Naive thymus-derived CD8-positive, alpha-beta T cell (primary cell): ENCODE measurements around the gene LUZP1. TPM values are rescaled to one million over a fixed set of nuclear protein-coding genes. Genes with fewer than 3 reads are reported as not detected.

Experiments
- ATAC-seq, 2 donors: fragments of 150-1000 bp; cut with Tn5 transposase in 1 of 2; sonication (Bioruptor Pico), chemical (Tn5 transposase) in 1 of 2; 1 replicate in 1 of 2; 2 replicates in 1 of 2; pipeline ENCODE4 v1.10.0; 2021; ENCODE audit warnings: mild to moderate bottlenecking in 2 of 2, moderate library complexity in 2 of 2
- POLR2A ChIA-PET: fragments of 350-600 bp; sonication (Branson Sonifier 250); formaldehyde crosslinking; loops from one replicate; lab custom pipeline; 2021; ENCODE audit warnings: antibody characterized with exemption; lab: Charles Lee
- DNase-seq, 10 donors: peaks; one replicate each; pipeline versions ENCODE4 v3.0.0 to v3.0.0-alpha.2; 2020 to 2022
- H3K27ac Mint-ChIP-seq, 10 donors: one replicate each; pipeline ENCODE4 v1.8.0; 2020 to 2022; ENCODE audit warnings: mild to moderate bottlenecking in 10 of 10, mixed read lengths in 10 of 10, moderate library complexity in 4 of 10, inconsistent platforms in 1 of 10
- H3K27me3 Mint-ChIP-seq, 5 donors: one replicate each; pipeline ENCODE4 v1.8.0; 2021 to 2022; ENCODE audit warnings: mixed read lengths in 5 of 5
- H3K36me3 Mint-ChIP-seq, 3 donors: one replicate each; pipeline ENCODE4 v1.8.0; 2020 to 2022; ENCODE audit warnings: mixed read lengths in 3 of 3, mild to moderate bottlenecking in 2 of 3, inconsistent platforms in 1 of 3
- H3K4me1 Mint-ChIP-seq, 4 donors: one replicate each; pipeline ENCODE4 v1.8.0; 2021 to 2022; ENCODE audit warnings: mixed read lengths in 4 of 4
- H3K4me3 Mint-ChIP-seq, 10 donors: one replicate each; pipeline ENCODE4 v1.8.0; 2020 to 2022; ENCODE audit warnings: mild to moderate bottlenecking in 10 of 10, mixed read lengths in 10 of 10, moderate library complexity in 6 of 10, inconsistent platforms in 1 of 10
- H3K9me3 Mint-ChIP-seq, 9 donors: one replicate each; pipeline ENCODE4 v1.8.0; 2020 to 2022; ENCODE audit warnings: mixed read lengths in 9 of 9, mild to moderate bottlenecking in 3 of 9, inconsistent platforms in 1 of 9, moderate library complexity in 1 of 9
- polyA plus RNA-seq, 3 donors: library from polyadenylated mRNA; unstranded; fragments of 300-500 nt; fragmentation: Illumina TruSeq; gene quantifications; one replicate each; pipeline ENCODE4 v1.2.3, GENCODE V29; 2021
- total RNA-seq, 8 experiments: library from RNA in 2 of 8; stranded (reverse) in 2 of 8; gene quantifications; one replicate each; pipeline ENCODE4 v1.2.3 and lab custom pipeline; 2021 to 2026

The LUZP1 gene
- total RNA-seq, result 10 to 100 TPM; 14.4 to 16.8 TPM
- 10 to 100 TPM in 2 of 3 donors, 1 to 10 TPM in 1; 8.1 to 12.2 (median 10.2) TPM for polyA plus RNA-seq
- 35.7 to 75.5 (median 65.1) reads per million in 6 experiments for total RNA-seq (lab: John Stamatoyannopoulos, UW)

- no peaks in the 10 kb centered on the region for H3K36me3 Mint-ChIP-seq
- POLR2A ChIA-PET, result interaction anchor here (0.6 to 1.4 kb wide), 3 partner anchors 14 to 68 kb away, joined by 4 to 10 read pairs (median 5); no protein-coding TSS in a partner anchor
- ATAC-seq (peak; percentile 80 to 82), DNase-seq (peak; percentile 74 to 94 (median 84))
- no peaks in the 10 kb centered on the region for H3K9me3 Mint-ChIP-seq
- H3K4me1 Mint-ChIP-seq, result peaks cover 12 to 44% (median 37%) of the 10 kb centered on the region in 4 donors
- H3K4me3 Mint-ChIP-seq, result peak within 1 kb of the TSS; percentile 91 to 97 (median 96)
- H3K27me3 Mint-ChIP-seq, result no peaks in the 10 kb centered on the region
- H3K27ac Mint-ChIP-seq, result peak within 1 kb of the TSS; percentile 69 to 96 (median 91)
Measured at GRCh38 chr1:23168445-23169194, at the start of gene LUZP1. Gene LUZP1, minus strand, starts transcription at chr1:23168856.

GRCh38 chr1:23217421-23218115 is 48.9 kb upstream of the LUZP1 start, which contains the start of gene HTR1D:
Gene HTR1D, minus strand, starts transcription at chr1:23217502. Its CDS starts 23,283 bp downstream, at chr1:23194219.
- peaks cover 34 to 79% (median 59%) of the 10 kb centered on the region in 5 donors for H3K27me3 Mint-ChIP-seq
- peak within 1 kb of the TSS in 1 of 10 donors; percentile 6 for H3K27ac Mint-ChIP-seq
- no peaks in the 10 kb centered on the region for H3K9me3 Mint-ChIP-seq
- POLR2A ChIA-PET, result no interaction called here
- peak within 1 kb of the TSS; percentile 18 to 77 (median 70) for H3K4me3 Mint-ChIP-seq
- H3K36me3 Mint-ChIP-seq, result peaks cover 0 to 10% (median 0%) of the 10 kb centered on the region in 3 donors
- ATAC-seq (peak; percentile 33 to 52), DNase-seq (no peak)
- peaks cover 7 to 10% (median 8%) of the 10 kb centered on the region in 4 donors for H3K4me1 Mint-ChIP-seq

- ATAC-seq, result peak; percentile 75 to 78
- Mint-ChIP-seq H3K27ac (no peak overlapping the region), H3K9me3 (no peaks in the 10 kb centered on the region), H3K36me3 (peaks cover 0 to 10% (median 0%) of the 10 kb centered on the region in 3 donors), H3K27me3 (peaks cover 38 to 86% (median 66%) of the 10 kb centered on the region in 5 donors), H3K4me1 (peaks cover 7 to 10% (median 8%) of the 10 kb centered on the region in 4 donors), H3K4me3 (peak overlapping the region in 7 of 10 donors; percentile 13 to 77 (median 56))
- POLR2A ChIA-PET, result no interaction called here
- peak in 9 of 10 donors; percentile 6 to 54 (median 39) for DNase-seq
Measured at GRCh38 chr1:23216771-23217420, 48.2 kb upstream of the LUZP1 start.

GRCh38 chr1:23215751-23216449 is 47.2 kb upstream of the LUZP1 start:
- Mint-ChIP-seq H3K36me3 (peaks cover 0 to 10% (median 0%) of the 10 kb centered on the region in 3 donors), H3K4me1 (peaks cover 7 to 10% (median 8%) of the 10 kb centered on the region in 4 donors), H3K27me3 (peaks cover 40 to 88% (median 68%) of the 10 kb centered on the region in 5 donors), H3K9me3 (no peaks in the 10 kb centered on the region), H3K27ac (peak overlapping the region in 1 of 10 donors; percentile 34), H3K4me3 (peak overlapping the region in 8 of 10 donors; percentile 11 to 71 (median 52))
- POLR2A ChIA-PET, result no interaction called here
- no peak for ATAC-seq
- DNase-seq, result no peak

- ATAC-seq, result no peak
- DNase-seq, result no peak
- POLR2A ChIA-PET, result no interaction called here
- peak overlapping the region in 1 of 10 donors; percentile 34 for H3K27ac Mint-ChIP-seq
- H3K4me3 Mint-ChIP-seq, result no peak overlapping the region
- H3K36me3 Mint-ChIP-seq, result peaks cover 0 to 10% (median 0%) of the 10 kb centered on the region in 3 donors
- H3K27me3 Mint-ChIP-seq, result peaks cover 40 to 88% (median 64%) of the 10 kb centered on the region in 5 donors
- H3K4me1 Mint-ChIP-seq, result peaks cover 7 to 10% (median 8%) of the 10 kb centered on the region in 4 donors
- H3K9me3 Mint-ChIP-seq, result no peaks in the 10 kb centered on the region
Measured at GRCh38 chr1:23215291-23215690, 46.6 kb upstream of the LUZP1 start.

GRCh38 chr1:23214640-23215039 is 46.0 kb upstream of the LUZP1 start:
- H3K4me3 Mint-ChIP-seq, result peak overlapping the region in 4 of 10 donors; percentile 2 to 37 (median 10)
- no peak for ATAC-seq

GRCh38 chr1:23211955-23212354 is 43.3 kb upstream of the LUZP1 start:
- Mint-ChIP-seq H3K9me3 (no peaks in the 10 kb centered on the region), H3K27me3 (peaks cover 27 to 58% (median 46%) of the 10 kb centered on the region in 5 donors), H3K4me3 (no peak overlapping the region), H3K36me3 (peaks cover 0 to 5% (median 0%) of the 10 kb centered on the region in 3 donors), H3K4me1 (peaks cover 0 to 7% (median 6%) of the 10 kb centered on the region in 4 donors), H3K27ac (no peak overlapping the region)
- ATAC-seq (no peak), DNase-seq (no peak)
- POLR2A ChIA-PET, result no interaction called here

More at GRCh38 chr1:23214640-23215039, 46.0 kb upstream of the LUZP1 start:
- H3K36me3 Mint-ChIP-seq, result peaks cover 0 to 10% (median 0%) of the 10 kb centered on the region in 3 donors
- no peaks in the 10 kb centered on the region for H3K9me3 Mint-ChIP-seq
- POLR2A ChIA-PET, result no interaction called here
- H3K4me1 Mint-ChIP-seq, result peaks cover 7 to 12% (median 9%) of the 10 kb centered on the region in 4 donors
- no peak for DNase-seq
- H3K27ac Mint-ChIP-seq, result peak overlapping the region in 2 of 10 donors; percentile 35 to 66
- H3K27me3 Mint-ChIP-seq, result peaks cover 38 to 82% (median 61%) of the 10 kb centered on the region in 5 donors

- Mint-ChIP-seq H3K9me3 (no peaks in the 10 kb centered on the region), H3K36me3 (peaks cover 0 to 5% (median 0%) of the 10 kb centered on the region in 3 donors), H3K27ac (no peak overlapping the region), H3K27me3 (peaks cover 23 to 63% (median 41%) of the 10 kb centered on the region in 5 donors), H3K4me1 (peaks cover 0 to 4% (median 2%) of the 10 kb centered on the region in 4 donors), H3K4me3 (no peak overlapping the region)
- POLR2A ChIA-PET, result no interaction called here
- ATAC-seq, result no peak
- DNase-seq, result no peak
Measured at GRCh38 chr1:23210963-23211362, 42.3 kb upstream of the LUZP1 start.

- H3K36me3 Mint-ChIP-seq, result peaks cover 0 to 5% (median 0%) of the 10 kb centered on the region in 3 donors
- no peak for DNase-seq
- peaks cover 24 to 58% (median 38%) of the 10 kb centered on the region in 5 donors for H3K27me3 Mint-ChIP-seq
- ATAC-seq, result peak in 1 of 2 donors; percentile 42
- H3K9me3 Mint-ChIP-seq, result no peaks in the 10 kb centered on the region
- H3K4me1 Mint-ChIP-seq, result peaks cover 0 to 4% (median 2%) of the 10 kb centered on the region in 4 donors
- H3K27ac Mint-ChIP-seq, result no peak overlapping the region
- no peak overlapping the region for H3K4me3 Mint-ChIP-seq
- POLR2A ChIA-PET, result no interaction called here
Measured at GRCh38 chr1:23210351-23210785, 41.7 kb upstream of the LUZP1 start.

GRCh38 chr1:23209770-23210169 is 41.1 kb upstream of the LUZP1 start:
- Mint-ChIP-seq H3K9me3 (no peaks in the 10 kb centered on the region), H3K4me1 (peaks cover 0 to 3% (median 2%) of the 10 kb centered on the region in 4 donors), H3K27ac (peak overlapping the region in 1 of 10 donors; percentile 63), H3K36me3 (peaks cover 0 to 3% (median 0%) of the 10 kb centered on the region in 3 donors), H3K4me3 (no peak overlapping the region), H3K27me3 (peaks cover 19 to 52% (median 35%) of the 10 kb centered on the region in 5 donors)
- ATAC-seq, result peak in 1 of 2 donors; percentile 74
- no peak for DNase-seq
- POLR2A ChIA-PET, result no interaction called here

- Mint-ChIP-seq H3K4me1 (peaks cover 0 to 2% (median 1%) of the 10 kb centered on the region in 4 donors), H3K9me3 (no peaks in the 10 kb centered on the region), H3K27ac (no peak overlapping the region), H3K27me3 (peaks cover 15 to 42% (median 29%) of the 10 kb centered on the region in 5 donors), H3K36me3 (no peaks in the 10 kb centered on the region), H3K4me3 (no peak overlapping the region)
- POLR2A ChIA-PET, result no interaction called here
- ATAC-seq (no peak), DNase-seq (no peak)
Measured at GRCh38 chr1:23208527-23208926, 39.9 kb upstream of the LUZP1 start.
